Stomach (tissue), 9 donors: Measurements from ENCODE around the gene RNF133. TPM values are rescaled to one million over a fixed set of nuclear protein-coding genes. Genes with fewer than 3 reads are reported as not detected.

ENCODE experiments used
- DNase-seq, 2 donors: peaks; one replicate each; pipeline versions ENCODE4 v3.0.0 to v3.0.0-alpha.2; 2013 to 2019
- H3K27ac ChIP-seq, 5 donors: fragments of 200-600 bp in 4 of 5; sonication (generic) in 4 of 5; one replicate each; pipeline ENCODE4 v1.5.1; 2013 to 2019; ENCODE audit warnings: mild to moderate bottlenecking in 1 of 5, moderate library complexity in 1 of 5
- H3K27me3 ChIP-seq, 3 donors: fragments of 200-600 bp; sonication (generic); one replicate each; pipeline ENCODE4 v1.5.1; 2017 to 2019; ENCODE audit warnings: mixed run types in 1 of 3
- H3K36me3 ChIP-seq, 4 donors: fragments of 200-600 bp; sonication (generic); 1 replicate in 3 of 4; 2 replicates in 1 of 4; pipeline ENCODE4 v1.5.1; 2016 to 2019
- H3K4me1 ChIP-seq, 4 donors: fragments of 200-600 bp; sonication (generic); one replicate each; pipeline ENCODE4 v1.5.1; 2016 to 2019
- H3K4me3 ChIP-seq, 4 donors: fragments of 200-600 bp; sonication (generic) in 3 of 4; one replicate each; pipeline ENCODE4 v1.5.1; 2016 to 2019; ENCODE audit warnings: mild to moderate bottlenecking in 1 of 4
- H3K9me3 ChIP-seq, 4 donors: fragments of 200-600 bp; sonication (generic); one replicate each; pipeline ENCODE4 v1.5.1; 2016 to 2019
- EP300 ChIP-seq: sonication (generic); formaldehyde crosslinking; IDR thresholded peaks from one replicate; pipeline ENCODE4 v1.6.1; 2017; ENCODE audit warnings: antibody characterized with exemption
- POLR2A ChIP-seq, 4 donors: fragments of 450-650 bp; IDR thresholded peaks; one replicate each; pipeline ENCODE4 v1.6.1; 2016; ENCODE audit warnings: antibody characterized with exemption in 4 of 4, control low read depth in 2 of 4, mild to moderate bottlenecking in 1 of 4, moderate library complexity in 1 of 4
- POLR2AphosphoS5 ChIP-seq, 3 donors: sonication (generic); formaldehyde crosslinking; IDR thresholded peaks; one replicate each; pipeline ENCODE4 v1.6.1; 2016; ENCODE audit warnings: antibody characterized with exemption in 3 of 3
- WGBS, 5 donors: extraction: QIAGEN DNeasy Blood & Tissue Kit in 3 of 5; methylation state at CpG; one replicate each; pipeline versions ENCODE4 v1.1.5 to v1.1.7; 2013 to 2018; 5-methylcytosine and 5-hydroxymethylcytosine counted together
- intact Hi-C: fragments of 100-400 bp; cut with DNase I; formaldehyde crosslinking; loops from one replicate; pipeline ENCODE4 v1.15.1; 2023; ENCODE audit warnings: low total_unique reads
- polyA plus RNA-seq, 3 donors: library from polyadenylated mRNA; stranded (reverse); fragments of 200-250 nt; gene quantifications; one replicate each; pipeline ENCODE4 v1.2.3, GENCODE V29; 2013
- total RNA-seq, 5 donors: library from RNA; depleted of rRNA; stranded (reverse); fragments of >200 nt; gene quantifications; one replicate each; pipeline versions ENCODE4 v1.1.0 to v1.2.3, GENCODE V29; 2014 to 2016
- TF ChIP-seq, protein P1 (sequence below), 7 experiments: fragments of 450-650 bp in 4 of 7; fragments of 200-600 bp in 3 of 7; sonication (generic) in 3 of 7; IDR thresholded peaks; one replicate each; pipeline ENCODE4 v1.5.1; 2016 to 2019; ENCODE audit warnings: antibody characterized with exemption in 7 of 7, control low read depth in 2 of 7, mild to moderate bottlenecking in 1 of 7
- donor health status: healthy with polysubstance abuse.
- donor health status: Bipolar disorder and iron deficiency.
- donor health status: healthy.

The RNF133 gene
- total and polyA plus RNA-seq, 8 donors = 0.58 to 15.8 (median 7.2) TPM; not detected in 3

GRCh38 chr7:122715183-122715582 lies 16.3 kb upstream of the RNF133 start:
- DNase-seq = no peak
- no peak overlapping the region for H3K27ac ChIP-seq
- H3K27me3 ChIP-seq = no peaks in the 10 kb centered on the region
- TF ChIP-seq, protein P1, sequence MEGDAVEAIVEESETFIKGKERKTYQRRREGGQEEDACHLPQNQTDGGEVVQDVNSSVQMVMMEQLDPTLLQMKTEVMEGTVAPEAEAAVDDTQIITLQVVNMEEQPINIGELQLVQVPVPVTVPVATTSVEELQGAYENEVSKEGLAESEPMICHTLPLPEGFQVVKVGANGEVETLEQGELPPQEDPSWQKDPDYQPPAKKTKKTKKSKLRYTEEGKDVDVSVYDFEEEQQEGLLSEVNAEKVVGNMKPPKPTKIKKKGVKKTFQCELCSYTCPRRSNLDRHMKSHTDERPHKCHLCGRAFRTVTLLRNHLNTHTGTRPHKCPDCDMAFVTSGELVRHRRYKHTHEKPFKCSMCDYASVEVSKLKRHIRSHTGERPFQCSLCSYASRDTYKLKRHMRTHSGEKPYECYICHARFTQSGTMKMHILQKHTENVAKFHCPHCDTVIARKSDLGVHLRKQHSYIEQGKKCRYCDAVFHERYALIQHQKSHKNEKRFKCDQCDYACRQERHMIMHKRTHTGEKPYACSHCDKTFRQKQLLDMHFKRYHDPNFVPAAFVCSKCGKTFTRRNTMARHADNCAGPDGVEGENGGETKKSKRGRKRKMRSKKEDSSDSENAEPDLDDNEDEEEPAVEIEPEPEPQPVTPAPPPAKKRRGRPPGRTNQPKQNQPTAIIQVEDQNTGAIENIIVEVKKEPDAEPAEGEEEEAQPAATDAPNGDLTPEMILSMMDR (IDR thresholded peaks at IDR 0.05) = no peak
- TF ChIP-seq EP300 (no peak), POLR2A (IDR thresholded peaks at IDR 0.05) (no peak), POLR2AphosphoS5 (IDR thresholded peaks at IDR 0.05) (no peak)
- intact Hi-C loops = no loop called here
- WGBS, 5 donors = 68 to 93% (median 90%) methylated on average over 3 of the region's 3 CpGs
- H3K4me1 ChIP-seq = no peaks in the 10 kb centered on the region
- H3K4me3 ChIP-seq = no peak overlapping the region
- H3K36me3 ChIP-seq = no peaks in the 10 kb centered on the region
- no peaks in the 10 kb centered on the region for H3K9me3 ChIP-seq

- no peak for DNase-seq
- WGBS, 5 donors = 69 to 83% (median 78%) methylated on average over 1 of the region's 1 CpG
- Histone ChIP-seq H3K4me3 (no peak overlapping the region), H3K27me3 (no peaks in the 10 kb centered on the region), H3K4me1 (no peaks in the 10 kb centered on the region), H3K9me3 (no peaks in the 10 kb centered on the region), H3K27ac (no peak overlapping the region), H3K36me3 (no peaks in the 10 kb centered on the region)
- intact Hi-C loops = no loop called here
- TF ChIP-seq POLR2AphosphoS5 (IDR thresholded peaks at IDR 0.05) (no peak), POLR2A (IDR thresholded peaks at IDR 0.05) (no peak), EP300 (no peak)
- TF ChIP-seq, protein P1 (IDR thresholded peaks at IDR 0.05) = no peak
Observed at GRCh38 chr7:122710916-122711315, 12.0 kb upstream of the RNF133 start.

GRCh38 chr7:122709930-122710646 lies 11.2 kb upstream of the RNF133 start:
- H3K4me3 ChIP-seq = no peak overlapping the region
- intact Hi-C loops = no loop called here
- H3K9me3 ChIP-seq = no peaks in the 10 kb centered on the region
- TF ChIP-seq POLR2A (IDR thresholded peaks at IDR 0.05) (no peak), EP300 (no peak), POLR2AphosphoS5 (IDR thresholded peaks at IDR 0.05) (no peak)
- TF ChIP-seq, protein P1 (IDR thresholded peaks at IDR 0.05) = no peak
- H3K27ac ChIP-seq = no peak overlapping the region
- no peaks in the 10 kb centered on the region for H3K4me1 ChIP-seq
- no peaks in the 10 kb centered on the region for H3K27me3 ChIP-seq
- no peak for DNase-seq
- H3K36me3 ChIP-seq = no peaks in the 10 kb centered on the region
- 82 to 88% (median 86%) methylated on average over 7 of the region's 7 CpGs for WGBS, 5 donors

- no peak overlapping the region for H3K4me3 ChIP-seq
- no peak for DNase-seq
- peaks cover 0 to 4% (median 0%) of the 10 kb centered on the region in 4 donors for H3K36me3 ChIP-seq
- H3K4me1 ChIP-seq = no peaks in the 10 kb centered on the region
- H3K27me3 ChIP-seq = no peaks in the 10 kb centered on the region
- H3K27ac ChIP-seq = no peak overlapping the region
- no peaks in the 10 kb centered on the region for H3K9me3 ChIP-seq
- WGBS, 5 donors = 72 to 92% (median 87%) methylated on average over 2 of the region's 2 CpGs
- TF ChIP-seq POLR2A (IDR thresholded peaks at IDR 0.05) = no peak
- no peak for TF ChIP-seq POLR2AphosphoS5 (IDR thresholded peaks at IDR 0.05)
- no peak for TF ChIP-seq EP300
- TF ChIP-seq, protein P1 (IDR thresholded peaks at IDR 0.05) = no peak
- intact Hi-C loops = no loop called here
Observed at GRCh38 chr7:122706836-122707235, 7.9 kb upstream of the RNF133 start.
